Measurements from ENCODE around the gene VRK1.

GRCh38 chr14:96808619-96809406, 11.6 kb downstream of the VRK1 start:
- TF ChIP-seq, protein P1, sequence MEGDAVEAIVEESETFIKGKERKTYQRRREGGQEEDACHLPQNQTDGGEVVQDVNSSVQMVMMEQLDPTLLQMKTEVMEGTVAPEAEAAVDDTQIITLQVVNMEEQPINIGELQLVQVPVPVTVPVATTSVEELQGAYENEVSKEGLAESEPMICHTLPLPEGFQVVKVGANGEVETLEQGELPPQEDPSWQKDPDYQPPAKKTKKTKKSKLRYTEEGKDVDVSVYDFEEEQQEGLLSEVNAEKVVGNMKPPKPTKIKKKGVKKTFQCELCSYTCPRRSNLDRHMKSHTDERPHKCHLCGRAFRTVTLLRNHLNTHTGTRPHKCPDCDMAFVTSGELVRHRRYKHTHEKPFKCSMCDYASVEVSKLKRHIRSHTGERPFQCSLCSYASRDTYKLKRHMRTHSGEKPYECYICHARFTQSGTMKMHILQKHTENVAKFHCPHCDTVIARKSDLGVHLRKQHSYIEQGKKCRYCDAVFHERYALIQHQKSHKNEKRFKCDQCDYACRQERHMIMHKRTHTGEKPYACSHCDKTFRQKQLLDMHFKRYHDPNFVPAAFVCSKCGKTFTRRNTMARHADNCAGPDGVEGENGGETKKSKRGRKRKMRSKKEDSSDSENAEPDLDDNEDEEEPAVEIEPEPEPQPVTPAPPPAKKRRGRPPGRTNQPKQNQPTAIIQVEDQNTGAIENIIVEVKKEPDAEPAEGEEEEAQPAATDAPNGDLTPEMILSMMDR (IDR thresholded peaks at IDR 0.05) = no peak
- TF ChIP-seq EZH2 (IDR thresholded peaks at IDR 0.05) = no peak

Data from neural progenitor cell (in vitro differentiated cells).